ENCODE data around the gene AKR1A1.

GRCh38 chr1:45583264-45583665 is 32.6 kb downstream of the AKR1A1 start:
- TF ChIP-seq, protein P1, sequence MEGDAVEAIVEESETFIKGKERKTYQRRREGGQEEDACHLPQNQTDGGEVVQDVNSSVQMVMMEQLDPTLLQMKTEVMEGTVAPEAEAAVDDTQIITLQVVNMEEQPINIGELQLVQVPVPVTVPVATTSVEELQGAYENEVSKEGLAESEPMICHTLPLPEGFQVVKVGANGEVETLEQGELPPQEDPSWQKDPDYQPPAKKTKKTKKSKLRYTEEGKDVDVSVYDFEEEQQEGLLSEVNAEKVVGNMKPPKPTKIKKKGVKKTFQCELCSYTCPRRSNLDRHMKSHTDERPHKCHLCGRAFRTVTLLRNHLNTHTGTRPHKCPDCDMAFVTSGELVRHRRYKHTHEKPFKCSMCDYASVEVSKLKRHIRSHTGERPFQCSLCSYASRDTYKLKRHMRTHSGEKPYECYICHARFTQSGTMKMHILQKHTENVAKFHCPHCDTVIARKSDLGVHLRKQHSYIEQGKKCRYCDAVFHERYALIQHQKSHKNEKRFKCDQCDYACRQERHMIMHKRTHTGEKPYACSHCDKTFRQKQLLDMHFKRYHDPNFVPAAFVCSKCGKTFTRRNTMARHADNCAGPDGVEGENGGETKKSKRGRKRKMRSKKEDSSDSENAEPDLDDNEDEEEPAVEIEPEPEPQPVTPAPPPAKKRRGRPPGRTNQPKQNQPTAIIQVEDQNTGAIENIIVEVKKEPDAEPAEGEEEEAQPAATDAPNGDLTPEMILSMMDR (IDR thresholded peaks at IDR 0.05; ENCODE audit: insufficient read depth, low read length, poor library complexity, severe bottlenecking): no peak
- no peak for TF ChIP-seq EZH2phosphoT487 (conservative IDR thresholded peaks at IDR 0.05; ENCODE audit: low read length)

Measured in SU-DHL-6 (cell line).